Lung (tissue), 12 donors: ENCODE data around the gene KCNJ14. TPM values are rescaled to one million over a fixed set of nuclear protein-coding genes. Genes with fewer than 3 reads are reported as not detected.

Source experiments
- ATAC-seq: fragments of 200-7000 bp; cut with Tn5 transposase; one replicate; pipeline ENCODE4 v1.9.1; 2020; ENCODE audit warnings: moderate number of reproducible peaks; ENCODE audit not compliant: insufficient read depth, low FRiP score
- DNase-seq, 3 donors: peaks; one replicate each; pipeline ENCODE4 v3.0.0-alpha.2; 2013 to 2017
- H3K27ac ChIP-seq, 2 donors: one replicate each; pipeline ENCODE4 v1.5.1; 2013; ENCODE audit warnings: mild to moderate bottlenecking in 2 of 2, moderate library complexity in 2 of 2, control low read depth in 1 of 2, inconsistent platforms in 1 of 2, low read depth in 1 of 2, low read length in 1 of 2
- H3K27me3 ChIP-seq, 3 donors: one replicate each; pipeline ENCODE4 v1.5.1; 2013; ENCODE audit warnings: low read length in 2 of 3; ENCODE audit not compliant: control insufficient read depth in 3 of 3, insufficient read depth in 3 of 3
- H3K36me3 ChIP-seq, 4 donors: one replicate each; pipeline ENCODE4 v1.5.1; 2013; ENCODE audit warnings: low read length in 4 of 4, mild to moderate bottlenecking in 1 of 4, moderate library complexity in 1 of 4; ENCODE audit not compliant: control insufficient read depth in 4 of 4, insufficient read depth in 4 of 4
- H3K4me1 ChIP-seq, 5 donors: one replicate each; pipeline ENCODE4 v1.5.1; 2013; ENCODE audit warnings: low read length in 5 of 5, mild to moderate bottlenecking in 2 of 5, moderate library complexity in 1 of 5; ENCODE audit not compliant: control insufficient read depth in 5 of 5, insufficient read depth in 5 of 5
- H3K4me3 ChIP-seq: one replicate; pipeline ENCODE4 v1.5.1; 2013; ENCODE audit warnings: mild to moderate bottlenecking, control low read depth, moderate library complexity
- H3K9ac ChIP-seq, 2 donors: one replicate each; pipeline ENCODE4 v1.5.1; 2013; ENCODE audit warnings: low read length in 2 of 2, control low read depth in 1 of 2; ENCODE audit not compliant: insufficient read depth in 1 of 2
- H3K9me3 ChIP-seq, 4 donors: one replicate each; pipeline ENCODE4 v1.5.1; 2013; ENCODE audit warnings: low read length in 3 of 4, mild to moderate bottlenecking in 1 of 4, moderate library complexity in 1 of 4; ENCODE audit not compliant: control insufficient read depth in 4 of 4, insufficient read depth in 3 of 4
- WGBS, 2 donors: extraction: QIAGEN DNeasy Blood & Tissue Kit; methylation state at CpG; one replicate each; pipeline ENCODE4 v1.1.7; 2013; 5-methylcytosine and 5-hydroxymethylcytosine counted together
- polyA plus RNA-seq, 2 donors: library from polyadenylated mRNA; stranded (reverse); fragments of 200-250 nt; gene quantifications; one replicate each; pipeline ENCODE4 v1.2.1, GENCODE V29; 2013
- total RNA-seq, 2 donors: library from RNA; depleted of rRNA in 1 of 2; stranded (reverse); fragments of >200 nt in 1 of 2; gene quantifications; one replicate each; pipeline ENCODE4 v1.2.1, GENCODE V29; 2014 to 2021
- TF ChIP-seq, protein P1 (sequence below): IDR thresholded peaks from 2 replicates; pipeline ENCODE4 v1.5.1; 2012; ENCODE audit warnings: mild to moderate bottlenecking; ENCODE audit errors: control extremely low read depth, extremely low read depth
- donor health status: control.
- donor health status: control.
- donor health status: Bipolar disorder and iron deficiency.
- donor health status: healthy.
- donor health status: DM: yes; HTN: yes; CAD: no.

Gene KCNJ14
- total and polyA plus RNA-seq, 4 donors: 0.21 to 0.83 (median 0.59) TPM

DNA sequence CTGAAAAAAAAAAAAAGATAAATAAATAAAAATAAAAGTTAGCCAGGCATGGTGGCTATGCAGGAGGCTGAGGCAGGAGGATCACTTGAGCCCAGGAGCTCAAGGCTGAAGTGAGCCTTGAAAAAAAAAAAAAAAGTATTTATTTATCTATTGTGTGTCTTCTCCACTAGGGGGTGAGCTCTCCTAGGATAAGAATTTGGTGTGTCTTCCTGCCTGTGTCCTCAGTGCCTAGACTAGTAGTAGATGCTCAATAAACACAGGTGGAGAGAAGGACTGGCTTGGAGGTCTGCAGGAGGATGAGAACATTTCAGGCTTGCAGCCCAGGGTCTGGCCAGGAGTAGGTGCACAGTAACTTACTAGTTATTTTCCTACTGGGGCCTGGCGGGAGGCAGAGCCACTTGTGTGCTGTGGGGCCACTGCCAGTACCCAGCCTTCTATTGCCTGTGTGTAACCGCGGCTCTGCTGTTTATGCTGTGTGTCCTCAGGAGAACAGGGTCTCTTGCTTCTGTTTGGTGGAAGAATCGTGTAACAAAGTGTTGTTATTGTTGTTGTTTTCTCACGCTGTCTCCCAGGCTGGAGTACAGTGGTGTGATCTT lies 50.9 kb downstream of the KCNJ14 start:
- peaks cover 0 to 12% (median 4%) of the 10 kb centered on the region in 3 donors for H3K27me3 ChIP-seq
- ATAC-seq (no peak), DNase-seq (no peak)
- TF ChIP-seq, protein P1, sequence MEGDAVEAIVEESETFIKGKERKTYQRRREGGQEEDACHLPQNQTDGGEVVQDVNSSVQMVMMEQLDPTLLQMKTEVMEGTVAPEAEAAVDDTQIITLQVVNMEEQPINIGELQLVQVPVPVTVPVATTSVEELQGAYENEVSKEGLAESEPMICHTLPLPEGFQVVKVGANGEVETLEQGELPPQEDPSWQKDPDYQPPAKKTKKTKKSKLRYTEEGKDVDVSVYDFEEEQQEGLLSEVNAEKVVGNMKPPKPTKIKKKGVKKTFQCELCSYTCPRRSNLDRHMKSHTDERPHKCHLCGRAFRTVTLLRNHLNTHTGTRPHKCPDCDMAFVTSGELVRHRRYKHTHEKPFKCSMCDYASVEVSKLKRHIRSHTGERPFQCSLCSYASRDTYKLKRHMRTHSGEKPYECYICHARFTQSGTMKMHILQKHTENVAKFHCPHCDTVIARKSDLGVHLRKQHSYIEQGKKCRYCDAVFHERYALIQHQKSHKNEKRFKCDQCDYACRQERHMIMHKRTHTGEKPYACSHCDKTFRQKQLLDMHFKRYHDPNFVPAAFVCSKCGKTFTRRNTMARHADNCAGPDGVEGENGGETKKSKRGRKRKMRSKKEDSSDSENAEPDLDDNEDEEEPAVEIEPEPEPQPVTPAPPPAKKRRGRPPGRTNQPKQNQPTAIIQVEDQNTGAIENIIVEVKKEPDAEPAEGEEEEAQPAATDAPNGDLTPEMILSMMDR: peak; percentile 3
- no peaks in the 10 kb centered on the region for H3K36me3 ChIP-seq
- H3K9me3 ChIP-seq: peaks cover 0 to 2% (median 0%) of the 10 kb centered on the region in 4 donors
- no peak overlapping the region for H3K9ac ChIP-seq
- no peak overlapping the region for H3K4me3 ChIP-seq
- H3K27ac ChIP-seq: no peak overlapping the region
- 84 to 88% methylated on average over 5 of the region's 5 CpGs for WGBS, 2 donors
- H3K4me1 ChIP-seq: peaks cover 0 to 2% (median 0%) of the 10 kb centered on the region in 5 donors

DNA sequence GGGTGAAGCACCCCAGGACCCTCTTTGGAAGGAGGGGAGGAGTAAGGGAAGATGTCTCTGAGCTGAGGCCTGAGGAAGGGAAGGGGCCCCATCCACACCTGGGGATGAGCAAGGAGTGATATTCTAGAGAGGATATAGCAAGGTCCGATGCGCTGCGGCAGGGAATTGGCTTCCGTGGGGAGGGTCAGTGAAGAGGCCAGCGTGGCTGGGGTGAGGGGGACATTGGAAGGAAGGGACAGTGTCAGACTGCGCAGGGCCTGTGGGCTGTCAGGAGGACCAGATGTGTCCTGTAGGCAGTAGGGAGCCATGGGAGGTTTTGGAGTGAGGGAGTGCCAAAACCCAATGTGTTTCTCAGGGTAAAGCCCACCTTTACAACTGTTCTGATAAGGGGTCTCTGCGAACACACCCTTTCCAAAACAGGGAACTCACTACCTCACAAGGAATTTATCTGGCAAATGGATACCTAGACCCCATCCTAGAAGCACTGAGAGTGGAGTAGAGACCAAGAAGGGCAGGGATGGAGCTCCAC lies 52.6 kb downstream of the KCNJ14 start:
- Histone ChIP-seq H3K27me3 (peaks cover 0 to 20% (median 18%) of the 10 kb centered on the region in 3 donors), H3K9ac (no peak overlapping the region), H3K27ac (no peak overlapping the region), H3K9me3 (peaks cover 0 to 5% (median 0%) of the 10 kb centered on the region in 4 donors), H3K36me3 (no peaks in the 10 kb centered on the region), H3K4me1 (peaks cover 0 to 5% (median 0%) of the 10 kb centered on the region in 5 donors), H3K4me3 (no peak overlapping the region)
- 87 to 89% methylated on average over 7 of the region's 7 CpGs for WGBS, 2 donors
- DNase-seq: no peak
- TF ChIP-seq, protein P1: no peak
- ATAC-seq: no peak

DNA sequence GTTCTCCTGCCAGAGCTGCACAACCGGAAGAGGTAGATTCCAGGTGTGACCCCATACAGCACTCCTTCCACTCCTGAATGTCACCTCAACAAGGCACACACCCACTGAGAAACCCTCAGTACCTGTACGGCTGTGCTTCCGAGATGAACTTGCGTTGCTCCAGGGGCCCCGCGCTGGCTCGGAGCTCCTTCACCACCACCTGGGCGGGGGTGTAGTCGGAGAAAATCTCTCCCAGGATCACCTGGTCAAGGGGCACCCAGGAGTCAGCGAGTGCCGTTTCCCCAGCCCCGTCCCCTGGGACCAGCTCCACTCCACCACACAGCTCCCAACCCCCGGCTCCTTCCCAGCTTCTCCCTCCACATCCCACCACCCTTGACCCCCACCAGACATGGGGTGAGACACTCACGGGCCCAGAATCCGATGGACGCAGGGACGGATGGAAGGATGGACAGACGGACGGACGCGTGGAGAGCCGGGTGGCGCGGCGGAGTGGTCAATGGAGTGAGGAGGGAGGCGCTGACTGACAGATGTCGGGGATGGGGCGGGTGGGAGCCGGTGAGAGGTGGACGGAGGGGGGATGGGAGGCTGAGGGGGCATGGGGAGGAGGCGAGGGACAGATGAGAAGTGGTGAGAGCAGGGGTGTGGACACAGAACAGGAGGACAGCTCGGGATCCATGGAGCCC lies 53.5 kb downstream of the KCNJ14 start:
- ATAC-seq: no peak
- 79 to 84% methylated on average over 32 of the region's 32 CpGs for WGBS, 2 donors
- no peak overlapping the region for H3K27ac ChIP-seq
- DNase-seq: no peak
- peaks cover 0 to 8% (median 0%) of the 10 kb centered on the region in 5 donors for H3K4me1 ChIP-seq
- H3K9me3 ChIP-seq: peaks cover 0 to 5% (median 0%) of the 10 kb centered on the region in 4 donors
- no peak overlapping the region for H3K9ac ChIP-seq
- TF ChIP-seq, protein P1: no peak
- peaks cover 0 to 25% (median 21%) of the 10 kb centered on the region in 3 donors for H3K27me3 ChIP-seq
- no peak overlapping the region for H3K4me3 ChIP-seq
- no peaks in the 10 kb centered on the region for H3K36me3 ChIP-seq
